NCI-H1694 treated with DMSO at 0.1 percent for 48 hours (cell line): Measurements from ENCODE around the gene FADS2.

Experiments used
- DNase-seq: peaks from one replicate; lab custom pipeline; 2025; lab: John Stamatoyannopoulos, UW

FADS2 gene

DNA sequence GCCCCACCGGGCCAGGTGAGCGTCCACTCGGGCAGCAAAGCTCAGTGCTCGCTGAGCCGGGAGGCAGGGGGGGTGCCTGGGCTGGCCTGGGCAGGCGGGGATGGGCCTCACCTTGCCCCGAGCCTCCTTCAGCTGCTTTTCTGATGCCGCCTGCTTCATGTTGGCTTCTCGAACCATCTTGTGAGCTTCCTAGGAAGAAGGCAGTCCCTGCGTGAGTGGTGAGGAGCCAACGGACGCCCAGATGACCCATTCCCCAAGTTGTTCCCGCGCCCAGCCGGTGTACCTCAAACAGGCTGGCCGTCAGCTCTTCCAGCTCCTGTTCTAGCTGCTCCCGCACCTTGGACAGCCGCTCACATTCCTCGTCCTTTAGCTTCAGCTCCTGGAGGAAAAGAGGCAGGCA lies 79.2 kb downstream of the FADS2 start:
- DNase-seq: no peak

DNA sequence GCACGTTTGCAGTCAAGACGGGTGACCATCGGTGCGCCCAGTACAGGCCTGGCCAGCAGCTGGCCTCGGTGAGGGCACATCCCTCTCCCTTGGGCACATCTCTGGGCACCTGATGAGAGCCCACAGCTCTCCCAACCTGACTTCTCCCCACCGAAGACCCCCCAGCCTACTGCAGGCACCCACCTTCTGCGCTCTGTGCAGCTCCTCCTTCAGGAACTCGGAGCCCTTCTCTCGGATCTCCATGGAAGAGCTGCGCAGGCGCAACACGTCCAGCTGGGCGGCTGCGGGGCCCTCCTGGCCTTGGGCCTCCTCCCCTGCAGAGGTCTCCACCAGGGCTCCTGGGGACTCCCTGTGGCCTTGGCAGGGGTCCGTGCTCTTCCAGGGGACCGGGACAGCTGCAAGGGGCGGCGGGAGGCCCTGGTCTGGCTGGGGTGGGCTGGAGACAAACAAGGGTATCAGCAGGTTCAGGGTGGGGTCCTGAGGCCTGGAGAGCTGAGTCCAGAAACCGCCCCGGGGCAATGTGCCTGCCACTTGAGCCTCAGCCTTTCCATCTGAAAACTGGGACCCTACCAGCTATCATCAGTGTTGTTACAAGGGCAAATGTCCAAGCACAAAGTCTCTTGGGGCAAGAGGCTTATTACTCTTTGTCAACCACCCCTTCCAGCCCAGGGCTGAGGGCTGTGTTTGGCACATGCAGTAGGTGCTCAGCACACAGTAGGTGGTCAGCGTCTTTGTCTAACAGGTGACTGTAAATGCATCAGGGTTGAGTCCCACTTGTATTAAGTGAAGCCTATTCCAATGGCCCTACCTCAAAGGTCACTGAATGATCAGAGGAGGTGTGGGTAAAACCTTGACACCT lies 80.0 kb downstream of the FADS2 start:
- no peak for DNase-seq

DNA sequence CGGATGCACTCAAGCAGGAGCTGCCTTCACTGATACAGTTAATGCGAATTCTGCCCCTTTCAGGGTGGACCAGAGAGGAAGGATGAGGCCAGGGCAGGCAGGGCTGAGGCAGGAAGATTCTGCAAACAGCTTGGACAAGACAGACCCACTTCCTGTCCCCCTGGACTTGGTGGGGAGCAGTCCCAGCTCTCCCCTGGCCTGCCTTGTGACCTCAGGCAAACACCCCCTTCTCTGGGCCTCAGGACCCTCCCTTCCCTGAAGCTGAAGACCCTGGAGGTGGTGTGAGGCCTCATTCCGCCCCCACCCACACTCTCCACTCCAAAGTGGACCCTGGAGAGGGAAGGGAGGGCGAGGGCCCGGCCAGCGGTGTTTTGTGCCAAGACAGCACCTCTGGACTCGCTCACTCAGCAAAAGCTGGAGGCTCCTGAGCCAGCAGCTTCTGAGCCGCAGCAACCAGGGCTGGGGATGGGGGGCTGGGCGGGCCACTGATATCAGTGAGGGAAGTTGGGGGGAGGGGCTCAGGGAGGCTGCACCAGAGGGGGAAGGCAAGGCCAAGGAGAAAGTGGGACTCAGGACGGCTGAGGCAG lies 80.7 kb downstream of the FADS2 start:
- DNase-seq: no peak

DNA sequence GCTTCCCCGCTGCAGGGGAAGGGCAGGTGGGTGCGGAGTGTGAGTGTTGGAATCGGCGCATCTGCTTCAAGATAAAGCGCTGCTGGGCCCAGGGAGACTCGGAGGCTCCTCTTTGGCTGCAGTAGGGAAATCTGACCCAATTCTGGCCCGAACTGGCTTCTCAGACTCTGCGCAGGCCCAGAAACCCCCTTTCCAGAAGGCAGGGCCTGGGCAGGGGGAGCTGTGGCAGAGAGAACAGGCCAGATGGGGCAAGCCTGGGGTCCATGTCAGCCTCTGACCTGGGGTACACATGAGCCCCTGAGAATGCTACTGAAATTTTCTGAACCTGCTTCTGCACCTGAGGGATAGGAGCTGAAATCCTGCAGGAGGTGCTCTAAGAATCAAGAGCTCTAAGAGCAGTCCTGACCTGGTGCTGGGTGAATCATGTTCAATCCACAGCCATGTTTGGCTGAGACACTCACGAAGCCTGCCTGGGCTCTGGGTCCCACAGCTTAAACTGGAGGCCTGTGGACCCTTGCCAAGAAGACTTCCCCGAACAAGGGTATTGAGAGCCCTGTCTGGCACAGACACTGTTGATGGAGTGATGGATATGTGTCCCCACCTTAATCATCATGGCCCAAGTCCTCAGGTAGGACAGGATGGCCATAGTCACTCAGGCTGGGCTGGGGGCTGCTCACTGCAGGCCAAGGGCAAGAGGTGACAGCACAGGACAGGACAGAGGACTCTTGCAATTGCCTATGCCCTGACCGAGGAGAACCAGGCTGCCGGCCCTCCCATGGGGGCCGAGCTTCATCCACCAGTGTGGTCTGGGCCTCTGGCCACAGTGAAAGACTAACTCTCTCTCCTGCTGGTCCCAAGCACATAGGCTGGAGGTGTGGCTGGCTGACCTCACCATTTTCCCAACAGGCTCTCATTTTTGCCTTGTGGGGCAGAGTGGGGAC lies 82.4 kb downstream of the FADS2 start:
- no peak for DNase-seq

DNA sequence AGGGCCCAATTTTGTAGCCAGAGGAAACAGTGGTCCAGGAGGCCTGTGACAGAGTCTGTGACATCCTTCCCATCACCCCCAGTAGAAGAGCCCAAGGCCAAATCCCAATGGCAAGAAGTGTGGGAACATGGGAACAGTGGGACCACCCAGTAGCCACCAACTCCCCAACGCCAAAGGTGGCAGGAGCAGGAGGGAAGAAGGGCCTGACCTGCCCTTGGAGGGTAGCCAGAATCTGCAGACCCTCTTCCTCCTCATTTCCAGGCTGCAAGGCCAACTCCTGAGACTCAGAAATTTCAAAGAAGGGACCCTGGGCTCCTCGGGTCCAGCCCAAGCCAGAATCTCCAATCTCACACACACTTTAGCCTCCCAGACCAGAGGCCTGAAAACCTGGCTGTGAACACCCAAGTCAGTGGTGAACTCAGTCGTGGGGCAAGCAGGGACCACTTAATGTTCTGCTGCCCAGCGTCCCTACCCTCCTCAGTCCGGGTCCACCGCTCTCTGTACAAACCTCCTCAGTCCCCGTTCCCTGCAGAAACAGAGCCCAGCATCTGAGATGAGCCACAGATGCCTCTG lies 83.1 kb downstream of the FADS2 start:
- DNase-seq: no peak

DNA sequence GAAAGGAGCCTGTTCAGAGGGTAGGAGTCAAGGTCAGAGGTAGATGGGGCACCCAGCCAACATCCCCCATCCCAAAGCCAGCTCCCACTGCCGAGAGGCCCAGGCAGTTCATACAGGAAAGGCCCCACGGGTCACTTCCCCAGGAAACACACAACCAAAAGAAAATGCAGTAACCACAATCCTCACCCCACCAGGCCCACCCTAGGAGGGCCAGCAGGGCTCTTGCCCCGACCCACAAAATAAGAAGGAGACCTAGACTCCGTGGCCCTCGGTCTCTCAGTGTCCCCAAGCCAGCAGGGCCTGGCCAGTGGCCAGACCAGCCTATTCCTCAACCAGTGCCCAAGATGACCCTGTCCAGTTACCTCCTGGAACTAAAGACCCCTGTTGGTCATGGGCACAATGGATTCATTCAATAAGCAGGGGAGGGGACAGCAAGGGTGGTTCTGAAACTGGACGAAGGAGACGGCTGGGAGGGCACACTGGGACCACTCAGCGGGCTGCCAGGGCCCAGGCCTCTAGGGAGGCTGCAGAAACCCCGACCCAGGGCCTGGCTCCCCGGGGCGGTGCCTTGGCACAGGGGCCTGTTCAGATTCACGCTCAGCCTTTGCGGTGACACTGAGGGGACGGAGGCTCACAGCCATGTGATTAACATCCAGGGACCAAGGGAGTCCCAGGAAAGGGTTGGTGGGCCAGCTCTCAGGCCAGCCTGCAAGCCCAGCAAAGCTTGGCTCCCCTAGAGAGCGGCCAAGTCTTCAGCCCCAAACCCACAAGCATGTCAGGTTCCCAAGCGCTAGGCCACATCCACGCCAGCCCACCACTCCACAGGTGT lies 83.8 kb downstream of the FADS2 start:
- DNase-seq: no peak

DNA sequence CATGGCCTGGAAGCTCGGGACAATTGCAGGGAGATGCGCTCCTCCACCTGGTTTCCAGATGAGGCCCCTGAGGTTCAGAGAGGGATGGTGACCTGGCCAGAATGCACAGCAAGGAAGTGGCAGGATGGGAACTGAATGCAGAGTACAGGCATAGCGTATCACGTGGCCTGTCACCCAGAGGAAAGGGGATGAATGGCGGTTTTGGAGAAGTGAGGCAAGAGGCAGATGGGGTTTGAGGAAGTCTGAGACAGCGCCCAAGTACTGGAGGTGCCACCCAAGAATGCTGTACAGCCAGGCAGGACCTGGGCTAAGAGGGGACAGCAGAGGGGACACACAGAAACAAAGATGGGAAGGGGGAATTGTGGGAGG lies 84.4 kb downstream of the FADS2 start:
- DNase-seq: no peak

DNA sequence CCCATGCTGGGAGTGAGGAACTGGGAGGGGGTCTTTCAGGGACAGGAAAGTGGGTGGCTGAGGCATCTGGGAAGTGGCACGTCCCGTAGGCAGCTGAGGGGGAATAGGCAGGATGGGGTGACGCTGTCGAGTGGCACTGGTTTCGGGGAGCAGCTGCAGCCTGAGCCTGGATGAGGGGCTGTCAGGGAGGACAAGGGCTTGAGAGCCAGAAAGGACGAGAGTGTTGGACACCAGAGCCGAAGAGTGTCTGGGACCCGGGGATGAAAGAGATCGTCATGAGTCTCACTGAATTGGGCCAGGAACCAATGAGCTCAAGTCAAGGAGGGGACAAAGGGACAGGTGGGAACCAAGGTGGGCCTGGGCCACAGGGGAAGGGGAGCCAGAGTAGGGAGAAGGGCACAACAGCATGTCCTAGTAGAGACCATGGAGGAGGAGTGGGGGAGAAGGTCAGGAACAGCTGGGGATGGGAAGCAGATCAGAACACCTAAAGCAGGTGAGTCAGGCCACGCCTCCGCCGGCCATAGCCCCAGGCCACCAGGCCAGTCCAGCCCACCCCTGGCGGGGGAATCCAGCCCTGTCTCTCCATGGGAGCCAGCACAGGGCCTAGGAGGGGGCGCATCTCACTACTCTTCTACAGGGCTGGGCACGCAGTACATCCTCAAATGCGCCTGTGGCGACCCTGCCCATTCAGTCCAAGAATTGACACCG lies 85.0 kb downstream of the FADS2 start:
- no peak for DNase-seq

DNA sequence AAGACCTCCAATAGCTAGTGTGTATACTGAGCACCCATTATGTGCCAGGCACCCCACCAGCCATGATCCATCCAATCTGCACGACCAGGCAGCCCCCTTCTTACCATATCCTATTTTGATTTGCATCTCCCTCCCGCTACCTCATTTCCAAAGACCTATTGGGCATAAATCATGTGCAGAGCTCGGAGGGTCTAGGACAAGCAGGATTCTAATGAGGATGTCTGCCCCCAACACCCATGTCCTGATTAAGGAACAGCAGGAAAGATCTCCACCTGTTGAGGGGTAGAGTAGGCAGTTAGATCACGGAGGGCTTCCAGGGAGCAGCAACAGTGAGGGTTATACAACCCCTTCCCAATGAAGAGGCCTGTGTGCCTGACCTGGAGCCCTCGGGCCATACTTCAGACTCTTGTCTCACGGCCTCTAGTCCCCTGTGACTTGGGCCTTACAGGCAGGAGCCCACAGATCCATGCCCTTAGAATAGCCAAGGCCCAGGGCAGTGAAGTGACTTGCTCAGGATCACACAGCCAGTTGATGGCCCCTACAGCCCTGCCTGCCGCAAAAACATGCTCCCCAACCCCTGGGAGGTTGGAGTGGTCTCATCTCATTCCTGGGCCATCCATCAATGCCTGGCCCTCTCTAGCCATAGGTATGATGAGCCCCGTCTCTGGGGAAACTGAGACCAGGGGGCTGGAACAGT lies 85.7 kb downstream of the FADS2 start:
- no peak for DNase-seq

DNA sequence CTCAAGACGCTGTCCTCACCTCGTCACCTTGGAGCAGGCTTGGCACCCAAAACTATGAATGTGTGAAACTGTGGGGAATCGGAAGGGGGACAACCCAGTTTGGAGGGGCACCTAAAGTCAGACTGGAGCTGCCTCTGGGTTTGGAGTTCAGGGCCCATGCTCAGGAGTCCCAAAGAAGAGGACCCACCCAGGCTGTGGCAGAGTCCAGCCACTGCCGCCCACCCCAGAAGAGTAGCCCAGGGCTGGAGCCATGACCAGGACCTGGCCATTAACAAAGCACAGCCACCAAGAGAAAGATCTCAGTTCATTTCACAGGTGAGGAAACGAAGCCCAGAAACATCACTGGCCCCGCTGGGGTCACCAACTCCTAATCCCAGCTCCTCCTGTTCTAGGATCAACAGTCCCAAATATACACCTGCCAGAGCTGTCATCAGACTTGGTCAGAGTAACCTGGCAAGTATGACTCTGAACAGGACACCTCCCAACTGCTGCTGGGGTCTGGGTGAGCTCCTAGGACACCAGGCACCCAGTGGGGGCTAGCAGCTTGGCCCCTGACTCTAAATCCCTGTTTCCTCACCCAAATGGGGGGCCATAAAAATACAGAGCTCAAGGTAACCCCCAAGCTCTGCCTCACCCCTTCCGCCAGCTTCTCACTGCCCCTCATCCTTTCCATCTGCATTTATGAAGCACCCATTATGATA lies 86.5 kb downstream of the FADS2 start:
- no peak for DNase-seq

DNA sequence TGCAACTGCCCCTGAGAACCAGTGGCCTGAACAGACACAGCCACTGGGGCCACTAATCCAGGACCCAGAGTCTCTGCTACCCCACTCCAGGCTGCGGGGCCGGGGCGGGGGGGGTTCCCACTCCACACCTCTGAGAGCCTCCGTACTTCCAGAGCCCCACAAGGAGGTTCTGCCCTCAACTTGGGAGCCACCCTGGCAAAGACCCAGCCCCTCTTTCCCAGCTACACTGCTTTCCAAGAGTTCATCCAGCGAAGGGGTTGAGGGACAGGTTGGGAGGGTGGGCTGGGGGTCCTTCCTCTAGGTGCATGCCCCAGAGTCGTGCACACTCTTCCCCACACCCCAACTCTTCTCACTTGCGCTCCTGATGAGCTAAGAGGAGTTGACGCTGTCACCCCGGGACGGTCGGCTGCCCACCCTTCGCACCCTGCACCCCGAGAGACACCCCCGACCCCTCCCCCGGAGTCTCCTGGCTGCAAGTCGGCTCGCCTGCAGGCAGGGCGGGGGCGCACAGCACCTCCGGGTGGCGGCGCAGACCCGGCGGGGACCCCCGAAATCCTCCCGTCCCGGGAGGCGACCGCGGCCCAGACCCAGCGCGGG lies 88.7 kb downstream of the FADS2 start:
- no peak for DNase-seq
